Endothelial cell (in vitro differentiated cells): Measurements from ENCODE around the gene SIGLEC1. TPM values are rescaled to one million over a fixed set of nuclear protein-coding genes. Genes with fewer than 3 reads are reported as not detected.

Source experiments
- DNase-seq: peaks from one replicate; pipeline ENCODE4 v3.0.0; 2021; ENCODE audit warnings: low spot score
- H3K27ac Mint-ChIP-seq: one replicate; pipeline ENCODE4 v1.8.0; 2021; ENCODE audit warnings: mixed read lengths, inconsistent platforms; ENCODE audit not compliant: unreplicated experiment
- H3K27me3 Mint-ChIP-seq: one replicate; pipeline ENCODE4 v1.8.0; 2021; ENCODE audit warnings: mild to moderate bottlenecking, moderate library complexity, mixed read lengths, inconsistent platforms; ENCODE audit not compliant: unreplicated experiment
- H3K36me3 Mint-ChIP-seq: one replicate; pipeline ENCODE4 v1.8.0; 2021; ENCODE audit warnings: mild to moderate bottlenecking, low read depth, mixed read lengths, inconsistent platforms; ENCODE audit not compliant: unreplicated experiment
- H3K4me1 Mint-ChIP-seq: one replicate; pipeline ENCODE4 v1.8.0; 2021; ENCODE audit warnings: mild to moderate bottlenecking, mixed read lengths, inconsistent platforms; ENCODE audit not compliant: unreplicated experiment
- H3K4me3 Mint-ChIP-seq: one replicate; pipeline ENCODE4 v1.8.0; 2021; ENCODE audit warnings: mild to moderate bottlenecking, mixed read lengths, inconsistent platforms; ENCODE audit not compliant: unreplicated experiment
- H3K9me3 Mint-ChIP-seq: one replicate; pipeline ENCODE4 v1.8.0; 2021; ENCODE audit warnings: mixed read lengths, inconsistent platforms; ENCODE audit not compliant: unreplicated experiment
- CTCF ChIP-seq: fragments of 200-600 bp; sonication (generic); IDR thresholded peaks from one replicate; pipeline ENCODE4 v1.5.0; 2021; ENCODE audit warnings: antibody characterized with exemption; ENCODE audit not compliant: unreplicated experiment
- total RNA-seq: library from RNA; stranded (reverse); fragmentation: NEBNext Ultra II Directional; extraction: Animal tissue kit (Norgen Biotek cat#: 25700); gene quantifications from one replicate; pipeline ENCODE4 v1.2.1, GENCODE V29; 2021; ENCODE audit not compliant: unreplicated experiment

Gene SIGLEC1
- total RNA-seq, 1 donor from 2014 or later, result not detected

GRCh38 chr20:3749087-3749688, 36.8 kb upstream of the SIGLEC1 start:
- H3K9me3 Mint-ChIP-seq, result no peaks in the 10 kb centered on the region
- H3K4me1 Mint-ChIP-seq, result peaks cover 9% of the 10 kb centered on the region
- H3K27me3 Mint-ChIP-seq, result peaks cover 20% of the 10 kb centered on the region
- TF ChIP-seq CTCF, result no peak
- no peak for DNase-seq
- no peak overlapping the region for H3K27ac Mint-ChIP-seq
- peaks cover 16% of the 10 kb centered on the region for H3K36me3 Mint-ChIP-seq
- no peak overlapping the region for H3K4me3 Mint-ChIP-seq

GRCh38 chr20:3748073-3748472, 35.7 kb upstream of the SIGLEC1 start:
- no peak for DNase-seq
- H3K4me3 Mint-ChIP-seq, result no peak overlapping the region
- H3K9me3 Mint-ChIP-seq, result no peaks in the 10 kb centered on the region
- peaks cover 14% of the 10 kb centered on the region for H3K36me3 Mint-ChIP-seq
- H3K27me3 Mint-ChIP-seq, result peaks cover 20% of the 10 kb centered on the region
- H3K4me1 Mint-ChIP-seq, result peaks cover 13% of the 10 kb centered on the region
- no peak for TF ChIP-seq CTCF
- H3K27ac Mint-ChIP-seq, result no peak overlapping the region

GRCh38 chr20:3747471-3747870, 35.1 kb upstream of the SIGLEC1 start:
- DNase-seq, result no peak
- H3K4me3 Mint-ChIP-seq, result no peak overlapping the region
- peaks cover 11% of the 10 kb centered on the region for H3K36me3 Mint-ChIP-seq
- H3K27ac Mint-ChIP-seq, result no peak overlapping the region
- peaks cover 11% of the 10 kb centered on the region for H3K4me1 Mint-ChIP-seq
- no peaks in the 10 kb centered on the region for H3K9me3 Mint-ChIP-seq
- peaks cover 18% of the 10 kb centered on the region for H3K27me3 Mint-ChIP-seq
- TF ChIP-seq CTCF, result no peak

GRCh38 chr20:3745686-3746173, 33.3 kb upstream of the SIGLEC1 start:
- H3K27me3 Mint-ChIP-seq, result peaks cover 11% of the 10 kb centered on the region
- no peaks in the 10 kb centered on the region for H3K9me3 Mint-ChIP-seq
- TF ChIP-seq CTCF, result no peak
- DNase-seq, result no peak
- peak overlapping the region; percentile 11 for H3K4me3 Mint-ChIP-seq
- H3K4me1 Mint-ChIP-seq, result peaks cover 10% of the 10 kb centered on the region
- peaks cover 6% of the 10 kb centered on the region for H3K36me3 Mint-ChIP-seq
- H3K27ac Mint-ChIP-seq, result no peak overlapping the region

GRCh38 chr20:3744806-3745685, 32.6 kb upstream of the SIGLEC1 start:
- Mint-ChIP-seq H3K9me3 (no peaks in the 10 kb centered on the region), H3K27ac (no peak overlapping the region), H3K36me3 (peaks cover 4% of the 10 kb centered on the region), H3K4me1 (peaks cover 14% of the 10 kb centered on the region), H3K4me3 (peak overlapping the region; percentile 80), H3K27me3 (peaks cover 8% of the 10 kb centered on the region)
- peak; percentile 80 for DNase-seq
- TF ChIP-seq CTCF, result no peak
